NCI-H1092 (cell line): ENCODE results near the gene SUPT5H.
"Not testable (repeated sequence)": the region's sequence is repeated elsewhere in the genome, so short reads cannot be mapped to it uniquely, and the experiment has no call there.

Source experiments
- DNase-seq: peaks from one replicate; lab custom pipeline; 2025; lab: John Stamatoyannopoulos, UW

Gene SUPT5H

GRCh38 chr19:39425744-39426143 lies 19.6 kb upstream of the SUPT5H start:
- DNase-seq, result no peak

GRCh38 chr19:39426170-39426569 lies 19.2 kb upstream of the SUPT5H start:
- no peak for DNase-seq

GRCh38 chr19:39427707-39428106 lies 17.7 kb upstream of the SUPT5H start:
- no peak for DNase-seq

- no peak for DNase-seq
These were observed 16.9 kb upstream of the SUPT5H start for GRCh38 chr19:39428283-39429112.

- DNase-seq, result no peak
These were observed 14.4 kb upstream of the SUPT5H start for GRCh38 chr19:39430675-39431593.

GRCh38 chr19:39432677-39433025 lies 12.7 kb upstream of the SUPT5H start:
- DNase-seq, result no peak

- DNase-seq, result no peak
These were observed 11.8 kb upstream of the SUPT5H start for GRCh38 chr19:39433480-39434079.

- no peak for DNase-seq
These were observed 11.0 kb upstream of the SUPT5H start for GRCh38 chr19:39434123-39435076.

- DNase-seq, result peak; percentile 94
These were observed 9.7 kb upstream of the SUPT5H start, which contains the start of gene RPS16 for GRCh38 chr19:39435499-39436349. RPS16 (minus strand) TSS chr19:39435949; CDS start chr19:39435895, 54 bp downstream.

GRCh38 chr19:39436350-39436716 lies 9.0 kb upstream of the SUPT5H start:
- no peak for DNase-seq

GRCh38 chr19:39438270-39438934 lies 7.0 kb upstream of the SUPT5H start:
- no peak for DNase-seq

GRCh38 chr19:39444598-39445195 lies 685 bp upstream of the SUPT5H start:
- no peak for DNase-seq

GRCh38 chr19:39446365-39447084 lies 1.1 kb downstream of the SUPT5H start:
- no peak for DNase-seq

GRCh38 chr19:39448271-39448670 lies 2.9 kb downstream of the SUPT5H start:
- no peak for DNase-seq

GRCh38 chr19:39449116-39449797 lies 3.9 kb downstream of the SUPT5H start:
- DNase-seq, result no peak

GRCh38 chr19:39451257-39451656 lies 5.9 kb downstream of the SUPT5H start:
- not testable (repeated sequence) for DNase-seq

- no peak for DNase-seq
These were observed 18.0 kb downstream of the SUPT5H start for GRCh38 chr19:39463403-39463802.
